ENCODE results near the gene COIL. TPM values are rescaled to one million over a fixed set of nuclear protein-coding genes. Genes with fewer than 3 reads are reported as not detected.
A peak's percentile ranks its signal among the peaks of the same experiment; 100 is the strongest.

The COIL gene
- total and polyA plus RNA-seq, 9 of the 15 experiments (the other 6 are each of a cell fraction or from before 2014, with no cell fraction given) = 23.9 to 41.3 (median 28.7) TPM

- TF ChIP-seq RNF219 (CRISPR knock-in tag; IDR thresholded peaks at IDR 0.05) (no peak), FOXK1 (CRISPR knock-in tag; IDR thresholded peaks at IDR 0.05; ENCODE audit: borderline replicate concordance) (no peak), HDAC8 (tag; IDR thresholded peaks at IDR 0.05) (no peak), KLF1 (tag; IDR thresholded peaks at IDR 0.05) (no peak), ILF3 (IDR thresholded peaks at IDR 0.05; ENCODE audit: borderline replicate concordance) (no peak), DLX4 (CRISPR knock-in tag; IDR thresholded peaks at IDR 0.05) (no peak), TCFL5 (CRISPR knock-in tag; conservative IDR thresholded peaks at IDR 0.05) (no peak), HNRNPK (IDR thresholded peaks at IDR 0.05; ENCODE audit: low read depth, low read length, poor library complexity, severe bottlenecking) (no peak), PTTG1 (tag; IDR thresholded peaks at IDR 0.05; ENCODE audit: low read depth) (no peak), CBFA2T3 (IDR thresholded peaks at IDR 0.05) (peak; percentile 44; the same call in 1 of the 2 replicates), DACH1 (IDR thresholded peaks at IDR 0.05; ENCODE audit: partially characterized antibody) (no peak), ZNF124 (CRISPR knock-in tag; IDR thresholded peaks at IDR 0.05) (no peak), ZSCAN29 (IDR thresholded peaks at IDR 0.05) (no peak), ZNF57 (CRISPR knock-in tag; IDR thresholded peaks at IDR 0.05) (no peak), CREBBP (IDR thresholded peaks at IDR 0.05; ENCODE audit: low read depth, low read length) (no peak)
- TF ChIP-seq, protein P1, sequence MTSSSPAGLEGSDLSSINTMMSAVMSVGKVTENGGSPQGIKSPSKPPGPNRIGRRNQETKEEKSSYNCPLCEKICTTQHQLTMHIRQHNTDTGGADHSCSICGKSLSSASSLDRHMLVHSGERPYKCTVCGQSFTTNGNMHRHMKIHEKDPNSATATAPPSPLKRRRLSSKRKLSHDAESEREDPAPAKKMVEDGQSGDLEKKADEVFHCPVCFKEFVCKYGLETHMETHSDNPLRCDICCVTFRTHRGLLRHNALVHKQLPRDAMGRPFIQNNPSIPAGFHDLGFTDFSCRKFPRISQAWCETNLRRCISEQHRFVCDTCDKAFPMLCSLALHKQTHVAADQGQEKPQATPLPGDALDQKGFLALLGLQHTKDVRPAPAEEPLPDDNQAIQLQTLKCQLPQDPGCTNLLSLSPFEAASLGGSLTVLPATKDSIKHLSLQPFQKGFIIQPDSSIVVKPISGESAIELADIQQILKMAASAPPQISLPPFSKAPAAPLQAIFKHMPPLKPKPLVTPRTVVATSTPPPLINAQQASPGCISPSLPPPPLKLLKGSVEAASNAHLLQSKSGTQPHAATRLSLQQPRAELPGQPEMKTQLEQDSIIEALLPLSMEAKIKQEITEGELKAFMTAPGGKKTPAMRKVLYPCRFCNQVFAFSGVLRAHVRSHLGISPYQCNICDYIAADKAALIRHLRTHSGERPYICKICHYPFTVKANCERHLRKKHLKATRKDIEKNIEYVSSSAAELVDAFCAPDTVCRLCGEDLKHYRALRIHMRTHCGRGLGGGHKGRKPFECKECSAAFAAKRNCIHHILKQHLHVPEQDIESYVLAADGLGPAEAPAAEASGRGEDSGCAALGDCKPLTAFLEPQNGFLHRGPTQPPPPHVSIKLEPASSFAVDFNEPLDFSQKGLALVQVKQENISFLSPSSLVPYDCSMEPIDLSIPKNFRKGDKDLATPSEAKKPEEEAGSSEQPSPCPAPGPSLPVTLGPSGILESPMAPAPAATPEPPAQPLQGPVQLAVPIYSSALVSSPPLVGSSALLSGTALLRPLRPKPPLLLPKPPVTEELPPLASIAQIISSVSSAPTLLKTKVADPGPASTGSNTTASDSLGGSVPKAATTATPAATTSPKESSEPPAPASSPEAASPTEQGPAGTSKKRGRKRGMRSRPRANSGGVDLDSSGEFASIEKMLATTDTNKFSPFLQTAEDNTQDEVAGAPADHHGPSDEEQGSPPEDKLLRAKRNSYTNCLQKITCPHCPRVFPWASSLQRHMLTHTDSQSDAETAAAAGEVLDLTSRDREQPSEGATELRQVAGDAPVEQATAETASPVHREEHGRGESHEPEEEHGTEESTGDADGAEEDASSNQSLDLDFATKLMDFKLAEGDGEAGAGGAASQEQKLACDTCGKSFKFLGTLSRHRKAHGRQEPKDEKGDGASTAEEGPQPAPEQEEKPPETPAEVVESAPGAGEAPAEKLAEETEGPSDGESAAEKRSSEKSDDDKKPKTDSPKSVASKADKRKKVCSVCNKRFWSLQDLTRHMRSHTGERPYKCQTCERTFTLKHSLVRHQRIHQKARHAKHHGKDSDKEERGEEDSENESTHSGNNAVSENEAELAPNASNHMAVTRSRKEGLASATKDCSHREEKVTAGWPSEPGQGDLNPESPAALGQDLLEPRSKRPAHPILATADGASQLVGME (CRISPR knock-in tag; IDR thresholded peaks at IDR 0.05) = 0 out of 2 replicates have a peak, but pooled peaks have one; percentile 74
These were observed 17.0 kb upstream of the COIL start, which contains the start of gene SCPEP1 (continued) for GRCh38 chr17:56977673-56978395.
